Immature natural killer cell (primary cell): ENCODE data around the gene NUB1. TPM values are rescaled to one million over a fixed set of nuclear protein-coding genes. Genes with fewer than 3 reads are reported as not detected.
A peak's percentile ranks its signal among the peaks of the same experiment; 100 is the strongest.

Experiments used
- DNase-seq, 3 donors: peaks; one replicate each; pipeline ENCODE4 v3.0.0; 2022; ENCODE audit warnings: mixed read lengths in 1 of 3
- H3K27ac Mint-ChIP-seq, 6 donors: one replicate each; pipeline ENCODE4 v1.8.0; 2020; ENCODE audit warnings: mixed read lengths in 6 of 6, mild to moderate bottlenecking in 5 of 6, inconsistent platforms in 4 of 6, moderate library complexity in 3 of 6
- H3K27me3 Mint-ChIP-seq, 3 donors: one replicate each; pipeline ENCODE4 v1.8.0; 2020 to 2021; ENCODE audit warnings: low read depth in 3 of 3, mild to moderate bottlenecking in 3 of 3, mixed read lengths in 3 of 3, moderate library complexity in 3 of 3, inconsistent platforms in 1 of 3
- H3K36me3 Mint-ChIP-seq, 3 donors: one replicate each; pipeline ENCODE4 v1.8.0; 2020; ENCODE audit warnings: mixed read lengths in 3 of 3, inconsistent platforms in 2 of 3, mild to moderate bottlenecking in 2 of 3
- H3K4me1 Mint-ChIP-seq, 2 donors: one replicate each; pipeline ENCODE4 v1.8.0; 2020; ENCODE audit warnings: inconsistent platforms in 2 of 2, mild to moderate bottlenecking in 2 of 2, mixed read lengths in 2 of 2, moderate library complexity in 1 of 2
- H3K4me3 Mint-ChIP-seq, 5 donors: one replicate each; pipeline ENCODE4 v1.8.0; 2020; ENCODE audit warnings: mild to moderate bottlenecking in 5 of 5, mixed read lengths in 5 of 5, inconsistent platforms in 3 of 5, moderate library complexity in 3 of 5
- H3K9me3 Mint-ChIP-seq, 6 donors: one replicate each; pipeline ENCODE4 v1.8.0; 2020; ENCODE audit warnings: mild to moderate bottlenecking in 6 of 6, mixed read lengths in 6 of 6, inconsistent platforms in 4 of 6, moderate library complexity in 3 of 6
- polyA plus RNA-seq, 3 donors: library from polyadenylated mRNA; unstranded; fragments of 300-500 nt; fragmentation: Illumina TruSeq; gene quantifications; one replicate each; pipeline ENCODE4 v1.2.3, GENCODE V29; 2021

Gene NUB1
- polyA plus RNA-seq, 3 donors from 2014 or later: 49.8 to 85.4 (median 77.4) TPM

DNA sequence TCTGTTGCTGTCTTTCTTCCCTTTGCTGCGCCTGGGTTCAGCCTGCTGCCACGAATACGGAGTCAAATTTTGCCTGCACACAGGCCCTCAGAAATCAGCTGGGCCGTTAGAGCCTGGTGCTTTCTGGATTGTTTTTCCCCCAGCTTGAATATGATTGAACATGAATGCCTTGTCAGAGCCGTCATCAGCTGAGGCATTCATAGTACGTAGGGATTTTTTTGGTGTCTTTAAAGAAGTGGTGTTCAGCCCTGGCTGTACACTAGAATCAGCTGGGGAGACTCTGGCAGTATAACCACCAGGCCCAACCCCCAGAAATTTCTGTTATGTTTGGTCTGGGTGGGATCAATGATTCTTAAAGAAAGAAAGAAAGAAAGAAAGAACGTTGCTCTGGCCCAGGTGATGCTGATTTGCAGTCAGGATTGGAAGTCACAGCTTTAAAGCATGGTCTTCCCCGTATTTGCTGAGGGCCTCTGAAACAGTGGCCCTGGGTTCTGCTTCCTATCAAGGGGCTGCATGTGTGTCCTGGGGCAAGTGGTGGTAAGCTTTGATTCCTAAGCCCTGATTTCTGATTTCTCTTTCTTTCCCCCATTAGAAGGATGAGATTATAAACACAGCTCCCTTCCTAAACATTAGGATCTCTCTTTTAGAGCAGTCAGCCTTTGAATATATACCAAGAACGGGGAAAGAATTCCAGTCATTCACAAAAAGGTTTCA lies 24.7 kb downstream of the NUB1 start:
- peaks cover 12 to 22% of the 10 kb centered on the region in 2 donors for H3K4me1 Mint-ChIP-seq
- DNase-seq: no peak
- no peak overlapping the region for H3K4me3 Mint-ChIP-seq
- H3K36me3 Mint-ChIP-seq: peaks cover 22 to 39% (median 23%) of the 10 kb centered on the region in 3 donors
- no peaks in the 10 kb centered on the region for H3K9me3 Mint-ChIP-seq
- H3K27me3 Mint-ChIP-seq: no peaks in the 10 kb centered on the region
- H3K27ac Mint-ChIP-seq: peak overlapping the region in 1 of 6 donors; percentile 74

GRCh38 chr7:151366880-151367222 lies 25.2 kb downstream of the NUB1 start:
- Mint-ChIP-seq H3K27ac (peak overlapping the region in 1 of 6 donors; percentile 15), H3K27me3 (no peaks in the 10 kb centered on the region), H3K36me3 (peaks cover 17 to 34% (median 19%) of the 10 kb centered on the region in 3 donors), H3K9me3 (no peaks in the 10 kb centered on the region), H3K4me3 (no peak overlapping the region), H3K4me1 (peaks cover 12 to 22% of the 10 kb centered on the region in 2 donors)
- DNase-seq: no peak

GRCh38 chr7:151367284-151367683 lies 25.7 kb downstream of the NUB1 start:
- Mint-ChIP-seq H3K27ac (peak overlapping the region in 1 of 6 donors; percentile 64), H3K4me3 (no peak overlapping the region), H3K36me3 (peaks cover 15 to 32% (median 18%) of the 10 kb centered on the region in 3 donors), H3K4me1 (peaks cover 12 to 22% of the 10 kb centered on the region in 2 donors), H3K27me3 (no peaks in the 10 kb centered on the region), H3K9me3 (no peaks in the 10 kb centered on the region)
- no peak for DNase-seq

DNA sequence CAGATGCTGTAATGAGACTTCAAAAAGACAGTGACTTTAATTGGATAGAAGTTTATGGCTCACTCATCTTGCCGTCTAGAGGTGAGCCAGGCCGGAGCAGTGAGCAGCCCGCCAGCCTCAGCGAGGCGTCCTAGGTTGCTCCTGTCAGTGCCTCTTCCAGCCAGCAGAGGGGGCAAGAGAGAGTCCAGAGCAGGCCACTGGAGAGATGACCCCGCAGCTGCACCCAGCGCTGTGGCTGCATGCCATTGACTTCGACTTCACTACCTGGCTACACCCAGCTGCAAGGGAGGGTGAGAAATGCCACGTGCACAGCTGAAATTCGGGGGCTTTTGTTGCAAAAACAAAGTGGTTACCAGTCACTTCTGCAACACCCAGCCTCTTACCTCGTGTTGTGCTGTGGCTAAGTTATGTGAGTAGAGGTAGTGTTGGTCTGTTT lies 26.5 kb downstream of the NUB1 start:
- Mint-ChIP-seq H3K9me3 (no peaks in the 10 kb centered on the region), H3K27me3 (no peaks in the 10 kb centered on the region), H3K4me3 (no peak overlapping the region), H3K27ac (peak overlapping the region in 1 of 6 donors; percentile 42), H3K36me3 (peaks cover 10 to 28% (median 11%) of the 10 kb centered on the region in 3 donors), H3K4me1 (peaks cover 10 to 22% of the 10 kb centered on the region in 2 donors)
- DNase-seq: peak; percentile 63 to 74 (median 71)

- peaks cover 3 to 26% (median 7%) of the 10 kb centered on the region in 3 donors for H3K36me3 Mint-ChIP-seq
- no peak overlapping the region for H3K4me3 Mint-ChIP-seq
- peaks cover 0 to 2% (median 0%) of the 10 kb centered on the region in 3 donors for H3K27me3 Mint-ChIP-seq
- H3K9me3 Mint-ChIP-seq: no peaks in the 10 kb centered on the region
- DNase-seq: no peak
- H3K27ac Mint-ChIP-seq: no peak overlapping the region
- H3K4me1 Mint-ChIP-seq: peaks cover 6 to 10% of the 10 kb centered on the region in 2 donors
Measured at GRCh38 chr7:151371266-151371665, 29.7 kb downstream of the NUB1 start.

GRCh38 chr7:151372612-151373265 lies 31.1 kb downstream of the NUB1 start:
- Mint-ChIP-seq H3K4me3 (no peak overlapping the region), H3K4me1 (peaks cover 5 to 9% of the 10 kb centered on the region in 2 donors), H3K27ac (peak overlapping the region in 1 of 6 donors; percentile 49), H3K36me3 (peaks cover 6 to 33% (median 10%) of the 10 kb centered on the region in 3 donors), H3K27me3 (peaks cover 0 to 3% (median 0%) of the 10 kb centered on the region in 3 donors), H3K9me3 (no peaks in the 10 kb centered on the region)
- DNase-seq: no peak

DNA sequence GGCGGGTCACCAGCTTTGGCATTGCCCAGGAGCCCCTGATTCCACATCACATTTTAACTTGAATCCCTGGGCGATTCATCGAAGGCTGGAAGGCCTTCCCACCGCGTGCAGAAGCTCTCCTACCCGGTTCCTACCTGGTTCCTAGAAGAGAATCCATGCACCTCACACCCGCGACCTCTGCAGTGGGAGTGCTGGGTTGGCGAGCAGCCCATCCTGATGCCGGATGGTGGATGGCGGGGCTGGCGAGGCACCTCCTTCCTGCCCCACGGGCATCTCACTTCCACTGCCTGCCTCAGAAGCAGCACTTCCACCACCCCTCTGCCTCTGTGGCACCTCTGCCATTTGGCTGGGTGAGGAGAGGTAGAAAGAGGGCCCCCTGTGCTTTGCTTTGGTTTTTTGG lies 32.0 kb downstream of the NUB1 start:
- Mint-ChIP-seq H3K4me1 (peaks cover under 1% of the 10 kb centered on the region in 2 donors), H3K4me3 (no peak overlapping the region), H3K27ac (no peak overlapping the region), H3K27me3 (peaks cover 0 to 3% (median 0%) of the 10 kb centered on the region in 3 donors), H3K36me3 (peaks cover 13 to 38% (median 19%) of the 10 kb centered on the region in 3 donors), H3K9me3 (no peaks in the 10 kb centered on the region)
- no peak for DNase-seq

DNA sequence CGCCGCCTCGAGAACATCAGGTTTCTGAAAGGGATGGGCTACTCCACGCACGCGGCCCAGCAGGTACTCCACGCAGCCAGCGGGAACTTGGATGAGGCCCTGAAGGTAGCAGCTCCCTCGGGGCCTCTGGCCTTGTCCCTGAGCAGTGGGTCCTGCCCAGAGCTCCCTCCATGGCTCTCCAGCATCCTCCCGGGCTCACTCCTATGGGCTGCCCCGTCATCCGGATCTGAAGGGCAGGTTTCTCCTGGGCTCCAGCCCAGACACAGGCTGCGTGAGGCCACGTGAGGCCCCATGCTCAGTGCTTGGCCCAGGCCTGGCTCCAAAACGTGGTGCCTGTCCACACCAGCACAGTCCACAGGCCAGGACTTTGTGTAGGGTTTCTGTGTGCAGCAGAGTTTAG lies 32.5 kb downstream of the NUB1 start:
- Mint-ChIP-seq H3K27me3 (peaks cover 0 to 3% (median 0%) of the 10 kb centered on the region in 3 donors), H3K9me3 (no peaks in the 10 kb centered on the region), H3K4me3 (no peak overlapping the region), H3K27ac (no peak overlapping the region), H3K36me3 (peaks cover 13 to 37% (median 18%) of the 10 kb centered on the region in 3 donors), H3K4me1 (no peaks in the 10 kb centered on the region)
- DNase-seq: no peak

DNA sequence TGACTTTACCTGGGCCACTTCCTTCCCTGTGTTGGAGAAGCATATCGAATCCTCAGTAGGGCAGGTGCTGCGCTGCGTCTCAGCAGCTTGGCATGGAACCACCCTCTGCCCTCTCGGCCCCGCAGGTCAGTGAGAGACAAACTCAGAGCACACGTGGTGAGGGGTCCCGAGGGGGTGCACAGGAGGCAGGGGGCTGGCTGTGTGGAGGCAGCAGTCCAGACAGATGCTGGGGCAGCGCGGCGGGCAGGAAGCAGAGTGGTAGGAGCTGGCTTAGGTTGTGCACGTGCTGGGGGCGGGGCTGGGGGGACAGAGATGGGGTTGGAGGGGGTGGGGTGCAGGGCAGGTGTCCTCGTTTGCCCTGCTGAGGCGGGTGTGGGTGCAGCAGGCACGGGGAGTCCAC lies 33.1 kb downstream of the NUB1 start:
- Mint-ChIP-seq H3K4me1 (peaks cover 0 to 3% of the 10 kb centered on the region in 2 donors), H3K36me3 (peaks cover 13 to 35% (median 16%) of the 10 kb centered on the region in 3 donors)

DNA sequence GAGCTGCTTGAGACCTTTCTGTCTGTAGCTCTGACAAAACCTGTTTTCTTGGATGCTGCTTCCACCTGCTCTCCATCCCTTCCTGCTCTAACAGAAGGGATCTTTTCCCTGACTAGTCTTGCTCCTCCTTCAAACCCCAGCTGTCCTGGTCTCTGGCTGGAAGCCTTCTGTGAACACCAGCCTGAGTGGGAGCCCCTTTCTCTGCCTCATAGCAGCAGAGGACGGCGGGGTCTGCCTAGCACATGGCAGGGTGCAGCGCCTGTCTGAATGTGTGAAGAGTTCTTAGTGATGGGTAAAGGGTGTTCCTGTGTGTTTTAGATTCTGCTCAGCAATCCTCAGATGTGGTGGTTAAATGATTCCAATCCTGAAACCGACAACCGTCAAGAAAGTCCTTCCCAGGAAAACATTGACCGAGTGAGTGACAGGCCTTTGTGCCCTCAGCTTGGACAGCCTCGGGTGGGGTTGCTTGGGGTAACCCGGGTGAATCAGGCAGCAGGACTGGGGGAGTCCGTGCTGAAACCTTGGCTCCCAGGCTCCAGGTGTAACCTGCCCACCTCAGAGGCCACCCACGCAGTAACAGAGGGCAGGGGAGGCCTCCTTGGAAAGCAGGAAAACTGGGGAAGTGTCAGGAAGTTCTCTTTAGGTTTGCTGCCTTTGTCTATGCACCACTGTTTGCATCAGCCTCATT lies 34.1 kb downstream of the NUB1 start:
- no peak for DNase-seq
- Mint-ChIP-seq H3K27ac (peak overlapping the region in 2 of 6 donors; percentile 37 to 50), H3K9me3 (no peaks in the 10 kb centered on the region), H3K4me1 (peaks cover 0 to 3% of the 10 kb centered on the region in 2 donors), H3K27me3 (peaks cover 0 to 4% (median 3%) of the 10 kb centered on the region in 3 donors), H3K36me3 (peaks cover 13 to 35% (median 16%) of the 10 kb centered on the region in 3 donors), H3K4me3 (no peak overlapping the region)

More for the DNA sequence above, 33.1 kb downstream of the NUB1 start:
- Mint-ChIP-seq H3K27me3 (peaks cover 0 to 4% (median 3%) of the 10 kb centered on the region in 3 donors), H3K4me3 (no peak overlapping the region), H3K27ac (no peak overlapping the region), H3K9me3 (no peaks in the 10 kb centered on the region)
- DNase-seq: no peak

GRCh38 chr7:151376218-151376902 lies 34.7 kb downstream of the NUB1 start:
- no peak for DNase-seq
- H3K27me3 Mint-ChIP-seq: peaks cover 0 to 4% (median 3%) of the 10 kb centered on the region in 3 donors
- peaks cover 13 to 35% (median 16%) of the 10 kb centered on the region in 3 donors for H3K36me3 Mint-ChIP-seq
- no peaks in the 10 kb centered on the region for H3K9me3 Mint-ChIP-seq
- no peak overlapping the region for H3K4me3 Mint-ChIP-seq
- H3K4me1 Mint-ChIP-seq: peaks cover 0 to 7% of the 10 kb centered on the region in 2 donors
- no peak overlapping the region for H3K27ac Mint-ChIP-seq

DNA sequence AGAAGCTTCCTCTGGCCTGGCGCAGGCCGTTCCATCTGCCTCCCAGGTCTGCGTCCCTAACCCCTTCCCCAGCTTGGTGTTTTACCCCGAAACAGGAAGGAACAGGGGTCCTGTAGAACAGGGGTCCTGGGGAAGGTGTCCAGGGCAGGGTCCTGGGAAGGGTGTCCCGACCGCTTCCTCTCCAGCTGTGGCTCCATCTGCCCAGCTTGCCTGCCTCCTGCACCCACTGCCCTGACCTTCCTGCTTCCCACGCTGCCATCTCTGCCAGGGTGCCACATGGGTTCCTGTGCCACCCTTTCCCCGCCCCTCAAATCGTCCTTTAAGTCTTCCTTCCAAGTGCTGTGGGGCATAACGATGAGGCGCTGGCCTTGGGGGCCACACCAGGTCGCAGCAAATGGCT lies 35.8 kb downstream of the NUB1 start:
- H3K4me3 Mint-ChIP-seq: no peak overlapping the region
- no peak for DNase-seq
- no peak overlapping the region for H3K27ac Mint-ChIP-seq
- peaks cover 0 to 4% (median 3%) of the 10 kb centered on the region in 3 donors for H3K27me3 Mint-ChIP-seq
- peaks cover 10 to 32% (median 12%) of the 10 kb centered on the region in 3 donors for H3K36me3 Mint-ChIP-seq
- peaks cover 5 to 11% of the 10 kb centered on the region in 2 donors for H3K4me1 Mint-ChIP-seq
- H3K9me3 Mint-ChIP-seq: no peaks in the 10 kb centered on the region

GRCh38 chr7:151378011-151378410 lies 36.4 kb downstream of the NUB1 start:
- Mint-ChIP-seq H3K27me3 (peaks cover 0 to 4% (median 3%) of the 10 kb centered on the region in 3 donors), H3K27ac (peak overlapping the region in 1 of 6 donors; percentile 10), H3K36me3 (peaks cover 9 to 30% (median 12%) of the 10 kb centered on the region in 3 donors), H3K9me3 (no peaks in the 10 kb centered on the region), H3K4me1 (peaks cover 7 to 14% of the 10 kb centered on the region in 2 donors), H3K4me3 (no peak overlapping the region)
- no peak for DNase-seq
